Jurkat, Clone E6-1 (cell line): ENCODE data around the gene TPO.
"Not testable (repeated sequence)": the region's sequence is repeated elsewhere in the genome, so short reads cannot be mapped to it uniquely, and the experiment has no call there.

Experiments
- DNase-seq: peaks from one replicate; pipeline ENCODE4 v3.0.0-alpha.2; 2011; ENCODE audit warnings: low read depth, low spot score
- H3K4me3 ChIP-seq: 2 replicates; pipeline ENCODE4 v1.5.1; 2011; ENCODE audit warnings: mild to moderate bottlenecking, low read length, control low read depth, moderate library complexity

Gene TPO

DNA sequence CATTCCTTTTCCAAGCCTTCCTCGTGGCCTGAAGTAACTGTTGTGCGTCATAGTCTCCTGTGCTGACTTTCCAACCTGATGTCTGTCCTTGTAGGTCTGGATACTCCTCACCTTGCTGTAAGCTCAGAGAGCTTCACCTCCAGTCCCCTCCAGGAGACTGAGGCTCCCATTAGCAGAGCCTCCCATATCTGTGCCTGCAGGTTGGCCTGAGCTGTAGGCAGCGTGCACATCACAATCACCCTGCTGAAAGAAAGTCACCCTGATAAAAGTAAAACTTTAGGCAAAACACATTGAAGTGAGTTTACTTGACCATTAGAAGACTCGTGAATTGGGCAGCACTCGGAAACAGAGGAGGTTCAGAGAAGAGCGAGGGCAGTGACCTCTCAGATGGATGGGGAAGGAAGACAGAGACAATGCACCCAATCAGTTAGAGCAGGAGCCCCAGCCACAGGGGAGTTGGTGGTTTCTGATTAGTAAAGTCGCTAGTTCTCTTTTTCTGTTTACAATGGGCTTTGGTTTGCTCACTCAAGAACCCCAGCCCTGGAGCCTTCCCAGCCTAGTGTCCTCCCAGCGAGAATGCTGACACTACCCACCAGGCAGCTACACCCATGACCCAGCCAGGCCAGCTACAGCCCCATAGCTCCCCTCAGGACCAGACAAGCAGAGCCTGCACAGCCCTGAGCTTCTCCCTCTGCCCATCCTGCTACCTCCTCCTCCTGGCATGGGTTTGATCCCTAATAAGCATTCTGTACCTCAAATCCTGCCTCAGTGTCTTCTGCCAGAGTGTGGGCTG is 12.1 kb upstream of the TPO start:
- no peak for DNase-seq
- H3K4me3 ChIP-seq = no peak overlapping the region

DNA sequence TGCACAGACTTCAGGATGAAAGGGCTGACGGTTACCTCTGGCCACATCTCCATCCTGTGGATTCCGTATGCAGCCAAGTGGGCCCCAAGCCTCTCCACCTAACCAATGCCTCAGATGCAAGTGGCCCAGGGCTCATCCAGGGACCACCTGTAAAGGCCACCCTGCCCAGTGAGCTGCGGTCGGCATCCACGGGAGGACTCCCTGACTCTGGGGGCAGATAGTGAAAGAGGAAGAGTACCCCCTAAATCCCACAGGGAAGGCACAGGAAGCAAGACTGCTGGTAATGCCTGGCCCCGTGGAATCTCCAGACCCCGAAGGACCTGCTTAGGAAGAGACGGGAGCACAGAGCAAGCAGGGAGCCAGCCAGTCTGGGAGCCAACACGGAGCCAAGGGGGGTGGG is 11.2 kb upstream of the TPO start:
- no peak overlapping the region for H3K4me3 ChIP-seq
- DNase-seq = no peak

DNA sequence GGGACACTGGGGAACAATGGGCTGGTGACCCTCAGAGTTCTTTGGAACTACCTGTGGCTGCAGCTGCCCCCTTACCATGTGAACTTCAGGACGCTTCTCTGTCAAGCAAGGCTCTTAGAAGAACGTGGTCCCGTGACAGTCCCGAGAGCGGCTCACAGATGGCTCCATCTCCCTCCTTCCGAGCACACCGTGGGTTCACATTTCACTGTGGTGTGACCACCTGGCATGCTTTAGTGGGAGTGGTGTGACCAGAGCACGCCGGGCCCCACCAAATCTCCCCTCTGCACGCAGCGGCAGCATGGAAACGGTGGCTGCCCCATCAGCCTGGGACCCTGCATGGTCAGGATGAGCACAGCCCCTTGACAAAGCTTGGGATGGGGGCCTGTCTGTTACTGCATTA is 9.7 kb upstream of the TPO start:
- DNase-seq = no peak
- no peak overlapping the region for H3K4me3 ChIP-seq

DNA sequence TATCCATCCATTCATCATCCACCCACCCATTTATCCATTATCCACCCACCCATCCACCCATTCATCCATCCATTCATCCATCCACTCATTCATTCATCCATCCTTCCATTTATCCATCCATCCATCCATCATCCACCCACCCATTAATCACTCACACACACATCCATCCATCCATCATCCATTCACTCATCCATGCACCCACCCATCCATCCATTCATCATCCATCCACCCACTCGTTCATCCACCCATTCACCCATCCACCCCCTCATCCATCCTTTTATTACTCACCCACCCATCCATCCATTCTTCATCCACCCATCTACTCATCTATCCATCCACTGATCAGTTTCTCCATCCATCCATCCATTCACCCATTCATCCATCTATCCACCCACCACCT is 8.1 kb upstream of the TPO start:
- H3K4me3 ChIP-seq = no peak overlapping the region
- DNase-seq = no peak

DNA sequence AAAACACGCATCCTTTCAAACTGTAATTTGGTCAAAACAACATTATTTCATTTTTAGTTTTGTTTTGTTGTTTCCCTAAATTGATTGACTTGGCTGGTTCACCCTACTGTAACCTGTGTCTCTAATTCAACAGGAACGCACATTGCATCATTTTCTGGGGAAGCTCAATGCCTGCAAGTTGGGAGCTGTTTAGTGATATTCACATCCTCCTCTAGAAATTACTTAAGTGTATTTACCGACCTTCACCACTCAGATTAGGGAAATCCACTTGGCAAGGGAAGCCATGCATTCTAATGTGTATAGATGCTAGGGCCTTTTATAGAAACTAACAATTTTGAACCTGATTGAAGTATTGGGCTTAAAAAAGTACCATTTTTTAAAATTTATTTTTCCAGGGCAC is 7.3 kb upstream of the TPO start:
- H3K4me3 ChIP-seq = no peak overlapping the region
- no peak for DNase-seq

DNA sequence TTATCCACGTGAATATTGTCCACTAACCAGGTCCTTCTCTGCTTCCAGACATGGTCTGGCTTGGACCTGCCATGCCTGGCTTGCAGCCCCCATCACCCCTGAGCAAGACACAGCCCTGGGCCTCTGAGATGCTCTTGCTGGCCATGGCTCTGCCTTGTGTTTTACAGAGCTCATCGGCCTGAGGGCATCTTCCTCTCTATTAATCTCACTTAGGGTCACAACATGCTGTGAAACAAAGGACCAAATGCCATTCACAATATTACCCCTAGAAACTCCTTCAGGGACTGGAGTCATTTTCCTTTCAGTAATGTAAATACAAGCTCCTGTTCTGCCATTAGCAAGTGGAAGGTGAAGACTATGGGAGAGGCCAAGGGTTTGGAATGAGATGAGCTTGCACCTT is 6.8 kb upstream of the TPO start:
- no peak overlapping the region for H3K4me3 ChIP-seq

DNA sequence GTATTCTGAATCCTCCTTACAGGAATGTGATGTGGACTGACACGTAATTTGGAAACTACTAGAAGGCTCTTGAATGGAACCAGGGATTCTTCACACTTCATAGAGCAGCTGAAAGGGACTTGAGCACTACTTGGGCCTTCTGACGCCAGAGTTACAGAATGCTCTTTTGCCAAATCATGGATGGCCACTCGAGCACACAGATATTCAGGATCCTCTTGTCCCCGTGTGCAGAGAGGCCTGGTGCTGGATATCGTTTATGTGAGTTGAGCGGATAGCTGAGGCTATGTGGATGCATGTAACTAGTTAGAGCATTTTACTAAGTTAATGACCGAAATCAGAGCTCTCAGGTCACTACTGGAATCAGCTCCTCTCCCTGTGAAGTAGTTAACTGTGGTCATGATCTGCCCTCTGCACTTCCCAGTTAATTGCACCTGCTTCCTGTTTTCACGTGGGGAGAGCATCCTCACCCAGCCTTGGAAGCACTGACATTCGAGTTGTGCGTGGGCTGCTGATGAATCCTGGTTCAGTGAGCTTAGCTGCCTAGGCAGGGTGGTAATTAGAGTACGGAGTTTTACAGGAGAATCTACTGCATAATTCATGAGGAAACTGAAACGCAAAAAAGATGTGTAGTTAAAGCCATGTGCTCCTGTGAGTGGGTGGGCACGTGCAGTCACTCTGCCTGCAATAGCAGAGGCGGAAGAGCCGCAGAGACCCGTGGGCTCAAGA is 5.2 kb upstream of the TPO start:
- no peak overlapping the region for H3K4me3 ChIP-seq
- DNase-seq = no peak

More for the DNA sequence above, 6.8 kb upstream of the TPO start:
- no peak for DNase-seq

DNA sequence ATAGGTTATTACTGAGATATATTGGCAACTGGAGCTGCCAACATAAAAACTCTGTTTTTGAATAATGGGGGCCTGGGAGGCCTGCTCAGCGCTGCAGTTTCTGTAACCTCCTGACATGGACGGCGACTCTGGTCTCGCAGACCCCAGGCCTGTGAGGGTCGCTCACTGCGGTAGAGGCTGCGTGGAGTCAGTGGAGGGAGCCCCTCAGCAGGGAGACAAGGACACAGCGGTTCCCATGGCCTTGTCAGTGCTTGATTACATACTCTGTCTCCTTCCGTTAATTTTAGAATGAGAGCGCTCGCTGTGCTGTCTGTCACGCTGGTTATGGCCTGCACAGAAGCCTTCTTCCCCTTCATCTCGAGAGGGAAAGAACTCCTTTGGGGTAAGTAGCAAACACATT is 858 bp downstream of the TPO start:
- no peak overlapping the region for H3K4me3 ChIP-seq
- DNase-seq = no peak

DNA sequence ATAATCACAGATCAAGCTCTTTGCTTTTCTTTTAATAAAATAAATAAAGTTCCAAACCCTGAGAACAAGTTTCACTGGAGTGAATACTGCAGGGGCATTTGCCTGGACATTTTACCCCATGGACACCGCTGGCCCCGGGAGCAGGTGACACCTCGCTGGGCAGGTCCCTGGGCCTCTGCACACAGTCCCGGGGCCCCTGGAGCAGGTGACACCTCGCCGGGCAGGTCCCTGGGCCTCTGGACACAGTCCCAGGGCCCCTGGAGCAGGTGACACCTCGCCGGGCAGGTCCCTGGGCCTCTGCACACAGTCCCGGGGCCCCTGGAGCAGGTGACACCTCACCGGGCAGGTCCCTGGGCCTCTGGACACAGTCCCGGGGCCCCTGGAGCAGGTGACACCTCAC is 1.6 kb downstream of the TPO start:
- not testable (repeated sequence) for H3K4me3 ChIP-seq, DNase-seq

DNA sequence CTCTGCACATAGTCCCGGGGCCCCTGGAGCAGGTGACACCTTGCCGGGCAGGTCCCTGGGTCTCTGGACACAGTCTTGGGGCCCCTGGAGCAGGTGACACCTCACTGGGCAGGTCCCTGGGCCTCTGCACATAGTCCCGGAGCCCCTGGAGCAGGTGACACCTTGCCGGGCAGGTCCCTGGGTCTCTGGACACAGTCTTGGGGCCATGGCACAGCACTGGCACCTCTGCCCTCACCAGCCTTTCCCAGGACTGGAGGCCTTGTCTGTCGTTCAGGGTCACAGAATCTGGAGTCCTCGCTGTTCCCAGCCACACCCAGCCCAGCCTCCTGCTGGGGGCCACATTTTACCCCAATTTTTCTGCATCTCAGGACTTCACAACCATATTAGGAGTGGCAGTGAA is 2.2 kb downstream of the TPO start:
- no peak for DNase-seq

DNA sequence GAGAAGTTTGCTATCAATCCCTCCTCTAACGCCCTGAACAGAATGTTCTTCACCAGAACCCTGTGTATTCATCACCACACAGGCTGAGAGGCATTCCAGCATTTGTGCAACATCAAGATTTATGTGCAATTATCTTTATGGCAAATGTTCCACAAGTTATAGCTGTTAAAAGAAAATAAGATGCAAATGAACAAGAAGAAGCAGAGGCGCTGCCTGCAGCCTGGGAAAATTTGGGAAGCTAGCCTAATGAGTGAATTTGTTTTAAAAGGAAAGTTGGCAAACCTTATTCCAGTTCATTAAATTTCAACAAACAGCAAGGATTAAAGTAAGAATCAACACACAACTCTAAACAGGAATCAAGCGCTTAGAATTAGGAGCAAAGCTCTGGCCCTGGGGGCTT is 5.3 kb downstream of the TPO start:
- no peak overlapping the region for H3K4me3 ChIP-seq
- DNase-seq = no peak

More for the DNA sequence above, 2.2 kb downstream of the TPO start:
- no peak overlapping the region for H3K4me3 ChIP-seq

DNA sequence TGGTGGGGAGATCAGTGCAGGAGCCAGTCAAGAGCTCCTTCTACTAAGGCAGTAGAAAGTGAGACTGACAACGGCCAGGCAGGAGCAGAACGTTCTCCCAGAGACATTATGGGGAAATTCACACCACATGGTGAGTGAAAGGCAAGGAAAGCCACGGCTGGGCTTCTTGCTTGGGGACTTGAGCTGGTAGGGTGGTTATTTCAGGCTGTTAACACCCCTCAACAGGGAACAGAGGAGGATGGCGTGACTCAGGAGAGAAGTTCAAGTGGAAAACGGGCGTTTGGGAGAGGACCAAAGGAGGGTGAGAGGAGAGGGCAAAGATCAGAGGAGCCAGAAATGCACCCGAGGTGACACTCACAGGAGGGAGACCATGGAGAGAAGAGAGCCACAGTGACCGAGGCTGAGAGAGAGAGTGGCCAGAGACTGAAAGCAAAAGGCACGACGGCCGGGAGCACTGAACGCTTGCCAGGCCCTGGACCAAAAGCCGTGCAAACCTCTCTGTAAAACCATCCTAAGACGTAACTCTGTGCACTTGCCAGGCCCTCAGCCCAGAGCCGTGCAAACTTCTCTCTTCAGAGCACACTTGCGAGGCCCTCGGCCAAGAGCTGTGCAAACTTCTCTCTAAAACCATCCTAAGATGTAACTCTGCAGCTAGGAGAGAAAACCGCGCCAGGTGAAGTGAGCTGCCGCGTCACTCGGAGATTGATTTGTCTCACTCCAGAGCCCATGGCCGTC is 7.7 kb downstream of the TPO start:
- no peak overlapping the region for H3K4me3 ChIP-seq
- DNase-seq = no peak

DNA sequence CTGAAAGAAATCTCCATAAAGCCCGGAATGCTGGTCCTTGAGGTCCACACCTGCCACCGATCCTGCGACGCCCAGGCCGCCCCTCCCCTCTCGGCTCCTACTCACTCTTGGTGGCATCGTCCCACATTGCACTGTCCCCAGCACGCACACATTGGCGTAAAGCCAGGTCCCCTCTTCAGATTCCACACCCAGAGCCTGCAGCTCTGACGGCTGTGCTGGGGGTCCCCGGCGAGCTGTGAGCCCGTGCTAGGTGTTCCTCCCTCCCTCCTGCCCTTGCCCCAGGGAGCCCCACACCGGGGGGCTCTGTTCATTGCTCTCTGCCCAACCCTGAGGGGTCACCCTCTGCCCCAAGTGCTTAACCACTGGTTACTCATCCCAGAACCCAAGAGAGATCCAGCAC is 8.5 kb downstream of the TPO start:
- H3K4me3 ChIP-seq = no peak overlapping the region

DNA sequence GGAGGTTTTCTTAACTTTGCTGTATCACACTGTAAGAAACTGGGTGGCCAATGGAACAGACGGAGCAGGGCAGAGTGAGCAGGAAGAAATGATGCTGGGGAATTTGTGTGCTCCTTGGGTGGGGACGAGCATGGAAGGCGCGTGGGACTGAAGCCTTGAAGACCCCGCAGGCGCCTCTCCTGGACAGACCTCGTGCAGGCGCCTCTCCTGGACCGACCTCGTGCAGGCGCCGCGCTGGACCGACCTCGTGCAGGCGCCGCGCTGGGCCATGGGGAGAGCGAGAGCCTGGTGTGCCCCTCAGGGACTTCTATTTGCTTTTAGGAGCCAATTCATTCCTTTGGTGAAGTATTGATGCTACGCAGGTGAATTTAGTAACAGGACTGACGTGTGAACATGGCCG is 8.9 kb downstream of the TPO start:
- DNase-seq = no peak
- no peak overlapping the region for H3K4me3 ChIP-seq

More for the DNA sequence above, 8.5 kb downstream of the TPO start:
- DNase-seq = no peak

DNA sequence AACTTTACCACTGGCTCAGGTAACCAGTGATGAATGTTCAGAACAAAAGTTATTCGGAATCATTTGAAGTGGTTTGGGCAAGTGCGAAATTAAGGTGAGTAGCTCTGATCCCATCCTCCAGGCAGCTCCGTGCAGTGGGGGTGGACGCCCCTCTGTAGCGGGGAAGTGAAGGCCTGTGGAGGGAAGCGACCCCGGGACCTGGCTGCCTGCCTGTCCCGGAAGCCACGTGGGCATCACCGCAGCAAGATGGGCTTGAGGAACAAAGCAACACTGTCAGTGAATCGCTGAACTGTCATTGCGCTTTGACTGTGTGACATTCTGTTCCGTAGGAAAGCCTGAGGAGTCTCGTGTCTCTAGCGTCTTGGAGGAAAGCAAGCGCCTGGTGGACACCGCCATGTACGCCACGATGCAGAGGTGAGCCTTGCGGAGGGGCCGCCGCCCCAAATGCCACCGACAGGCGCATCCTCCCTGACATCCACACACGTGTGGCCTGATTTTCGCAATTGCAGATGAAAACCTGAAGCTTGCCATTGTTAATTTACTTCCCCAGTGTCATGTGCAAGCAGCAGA is 9.5 kb downstream of the TPO start:
- H3K4me3 ChIP-seq = no peak overlapping the region
- DNase-seq = no peak

DNA sequence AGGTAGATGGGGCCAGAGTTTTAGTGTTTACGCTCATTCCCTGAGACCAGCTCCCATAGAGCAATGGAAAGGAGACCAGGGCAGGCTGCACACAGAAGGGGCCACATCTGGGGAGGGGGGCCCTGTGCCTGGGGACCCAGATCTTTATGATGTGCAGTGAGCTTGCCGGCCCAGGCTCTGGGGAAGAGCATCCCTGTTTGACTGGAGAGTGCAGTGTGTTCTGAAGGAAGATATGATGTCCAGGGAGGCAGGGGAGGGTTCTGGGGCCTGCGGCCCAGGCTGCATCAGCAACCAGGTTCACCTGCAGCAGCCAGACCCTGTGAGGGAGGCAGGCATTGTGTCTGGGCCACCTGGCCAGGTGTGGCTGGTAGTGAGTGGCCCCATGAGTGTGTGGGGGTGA is 13.8 kb downstream of the TPO start:
- no peak for DNase-seq
- H3K4me3 ChIP-seq = no peak overlapping the region

DNA sequence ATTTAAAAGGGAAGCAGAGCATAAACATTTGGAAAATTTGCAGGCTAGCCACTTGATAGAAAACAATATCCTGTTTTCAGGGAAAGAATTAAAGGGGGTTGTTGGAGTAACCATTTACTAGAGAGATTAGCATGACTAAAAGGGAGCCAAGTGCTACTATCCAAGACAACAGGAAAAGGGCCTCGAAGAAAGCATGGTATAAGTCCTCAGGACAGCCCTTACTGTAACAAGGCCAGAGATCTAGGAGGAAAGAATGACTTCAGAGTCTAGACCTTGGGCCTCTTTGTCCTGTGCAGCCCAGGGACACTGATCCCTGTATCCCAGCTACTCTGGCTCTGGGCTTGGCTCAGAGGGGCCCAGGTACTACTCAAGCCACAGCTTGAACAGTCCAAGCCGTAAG is 16.6 kb downstream of the TPO start:
- no peak for DNase-seq
- H3K4me3 ChIP-seq = no peak overlapping the region

DNA sequence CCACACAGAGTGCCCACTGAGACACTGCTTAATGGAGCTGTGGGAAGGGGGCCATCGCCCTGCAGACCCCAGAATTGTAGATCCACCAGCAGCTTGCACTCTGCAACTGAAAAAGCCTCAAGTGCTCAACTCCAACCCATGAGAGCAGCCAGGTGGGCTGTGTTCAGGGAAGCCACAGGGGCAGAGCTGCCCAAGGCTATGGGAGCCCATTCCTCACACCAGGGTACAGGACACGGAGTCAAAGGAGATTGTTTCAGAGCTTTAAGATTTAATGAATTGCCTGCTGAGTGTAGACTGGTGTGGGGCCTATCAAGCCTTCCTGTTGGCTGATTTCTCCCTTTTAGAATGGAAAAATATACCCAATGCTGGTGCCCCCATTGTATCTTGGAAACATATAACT is 17.2 kb downstream of the TPO start:
- DNase-seq = no peak
- H3K4me3 ChIP-seq = no peak overlapping the region

DNA sequence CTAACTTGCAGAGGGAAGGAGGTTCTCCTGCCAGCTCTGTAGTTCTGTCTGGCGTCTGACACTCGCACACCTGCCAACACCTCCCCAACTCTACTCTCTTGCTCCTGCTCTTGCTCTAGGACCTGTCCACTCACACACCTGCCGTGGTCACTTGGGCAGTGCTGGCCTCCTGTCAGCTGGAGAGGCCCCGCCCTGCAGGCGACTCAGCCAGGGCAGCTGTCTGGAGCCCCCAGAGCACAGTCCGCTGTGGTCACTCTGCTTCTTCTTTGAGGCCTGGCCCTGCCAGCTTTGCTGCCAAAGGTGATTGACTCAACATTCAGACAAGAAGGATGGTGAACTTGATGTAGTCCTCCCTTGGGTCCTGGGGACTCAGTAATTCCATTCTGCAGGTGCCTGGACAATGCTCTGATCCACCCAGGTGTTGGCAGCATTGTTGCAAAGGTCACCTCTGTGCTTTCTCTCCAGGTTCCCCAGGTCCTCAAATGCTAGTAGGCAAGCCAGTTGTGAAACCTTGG is 18.7 kb downstream of the TPO start:
- H3K4me3 ChIP-seq = no peak overlapping the region
- no peak for DNase-seq

DNA sequence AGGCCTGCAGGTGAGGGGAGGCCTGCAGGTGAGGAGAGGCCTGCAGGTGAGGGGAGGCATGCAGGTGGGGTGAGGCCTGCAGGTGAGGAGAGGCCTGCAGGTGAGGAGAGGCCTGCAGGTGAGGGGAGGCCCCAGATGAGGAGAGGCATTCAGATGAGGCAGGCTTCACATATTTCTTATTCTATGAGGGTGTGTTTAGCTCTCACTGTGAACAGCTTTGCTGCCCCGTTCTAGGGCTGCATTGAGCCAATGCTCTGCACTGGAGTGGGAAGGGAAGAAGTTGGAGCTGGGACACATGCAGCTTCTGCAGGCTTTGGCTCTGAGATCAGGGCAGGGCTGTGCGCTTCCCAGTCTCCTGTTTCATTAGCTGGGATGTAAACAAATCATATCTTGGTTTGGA is 19.5 kb downstream of the TPO start:
- no peak for DNase-seq
- H3K4me3 ChIP-seq = no peak overlapping the region
